H1 (cell line): ENCODE data around the gene CLMP. TPM values are rescaled to one million over a fixed set of nuclear protein-coding genes. Genes with fewer than 3 reads are reported as not detected.

Experiments
- CTCF ChIA-PET: fragments of 300-600 bp; sonication (Branson Sonifier 250); formaldehyde crosslinking; loops from one replicate; lab custom pipeline; 2021; ENCODE audit not compliant: partially characterized antibody; lab: Charles Lee
- POLR2A ChIA-PET: fragments of 300-600 bp; sonication (Branson Sonifier 250); formaldehyde crosslinking; loops from one replicate; lab custom pipeline; 2021; ENCODE audit warnings: inconsistent platforms; ENCODE audit not compliant: partially characterized antibody; lab: Charles Lee
- DNase-seq, 2 experiments: peaks; one replicate each; pipeline versions ENCODE4 v3.0.0 to v3.0.0-alpha.2; 2010 to 2022; ENCODE audit warnings: low spot score in 2 of 2, low read depth in 1 of 2, mixed read lengths in 1 of 2
- FAIRE-seq: peaks from 2 replicates; lab custom pipeline; 2011; peaks lifted over from hg19 to GRCh38; lab: Jason Lieb, UNC
- H2AFZ ChIP-seq: 2 replicates; pipeline ENCODE4 v1.8.1; 2012; ENCODE audit warnings: low read length, inconsistent platforms
- H2AK5ac ChIP-seq: 2 replicates; pipeline ENCODE4 v1.6.1; 2013; ENCODE audit warnings: low read depth, low read length
- H2BK120ac ChIP-seq: replicated peaks from 2 replicates; pipeline ENCODE3; 2013; ENCODE audit warnings: low read depth, low read length, inconsistent platforms
- H2BK12ac ChIP-seq: 2 replicates; pipeline ENCODE4 v1.6.1; 2013; ENCODE audit warnings: low read depth, low read length
- H2BK15ac ChIP-seq: 2 replicates; pipeline ENCODE4 v1.6.1; 2013; ENCODE audit warnings: low read length
- H2BK20ac ChIP-seq: 2 replicates; pipeline ENCODE4 v1.6.1; 2013; ENCODE audit warnings: low read length
- H2BK5ac ChIP-seq: 2 replicates; pipeline ENCODE4 v1.6.1; 2013; ENCODE audit warnings: low read depth, low read length
- H3K14ac ChIP-seq: 2 replicates; pipeline ENCODE4 v1.6.1; 2013; ENCODE audit warnings: inconsistent platforms; ENCODE audit not compliant: insufficient read length
- H3K18ac ChIP-seq: 2 replicates; pipeline ENCODE4 v1.6.1; 2013; ENCODE audit warnings: low read length; ENCODE audit errors: extremely low read depth
- H3K23ac ChIP-seq: 2 replicates; pipeline ENCODE4 v1.6.1; 2013; ENCODE audit warnings: inconsistent platforms; ENCODE audit not compliant: insufficient read length
- H3K23me2 ChIP-seq: 2 replicates; pipeline ENCODE4 v1.6.1; 2013; ENCODE audit warnings: low read depth, low read length
- H3K27ac ChIP-seq: 2 replicates; pipeline ENCODE4 v1.6.1; 2011; ENCODE audit warnings: low read depth, low read length, inconsistent platforms
- H3K27me3 ChIP-seq, 4 experiments: replicated peaks in 1 of 4; 1 replicate in 1 of 4; 2 replicates in 3 of 4; pipeline versions ENCODE4 v1.6.1 to v1.8.1; 2011 to 2013; ENCODE audit warnings: low read length in 3 of 4, mild to moderate bottlenecking in 3 of 4, inconsistent platforms in 2 of 4, mixed read lengths in 2 of 4, moderate library complexity in 1 of 4; ENCODE audit not compliant: control insufficient read depth in 3 of 4, insufficient read depth in 3 of 4; ENCODE audit errors: extremely low read depth in 1 of 4
- H3K36me3 ChIP-seq, 4 experiments: 2 replicates each; pipeline versions ENCODE4 v1.6.1 to v1.8.1; 2011 to 2013; ENCODE audit warnings: mild to moderate bottlenecking in 4 of 4, low read length in 3 of 4, moderate library complexity in 2 of 4, control low read depth in 1 of 4, inconsistent platforms in 1 of 4; ENCODE audit not compliant: insufficient read depth in 4 of 4, control insufficient read depth in 2 of 4
- H3K4ac ChIP-seq: replicated peaks from 2 replicates; pipeline ENCODE3; 2013; ENCODE audit warnings: low read length, low read depth, mixed read lengths, inconsistent platforms; ENCODE audit not compliant: insufficient read length
- H3K4me1 ChIP-seq, 4 experiments: replicated peaks in 1 of 4; 1 replicate in 1 of 4; 2 replicates in 3 of 4; pipeline versions ENCODE4 v1.6.1 to v1.8.1; 2011 to 2013; ENCODE audit warnings: low read length in 3 of 4, inconsistent platforms in 2 of 4, mixed read lengths in 1 of 4; ENCODE audit not compliant: insufficient read depth in 4 of 4, control insufficient read depth in 3 of 4
- H3K4me2 ChIP-seq, 2 experiments: 2 replicates each; pipeline versions ENCODE4 v1.6.1 to v1.8.1; 2011 to 2013; ENCODE audit warnings: low read depth in 2 of 2, low read length in 2 of 2, control low read depth in 1 of 2, inconsistent platforms in 1 of 2, mild to moderate bottlenecking in 1 of 2; ENCODE audit not compliant: insufficient read depth in 1 of 2
- H3K4me3 ChIP-seq, 4 experiments: fragments of 200-600, 300-600 bp in 1 of 4; sonication (generic), shearing (Covaris generic), sonication (Bioruptor Twin) in 1 of 4; 2 replicates each; pipeline versions ENCODE4 v1.5.1 to v1.8.1; 2011 to 2016; ENCODE audit warnings: low read length in 4 of 4, low read depth in 3 of 4, control low read depth in 2 of 4, inconsistent platforms in 2 of 4, mild to moderate bottlenecking in 2 of 4, mixed read lengths in 1 of 4, moderate library complexity in 1 of 4; ENCODE audit not compliant: insufficient read depth in 2 of 4; ENCODE audit errors: extremely low read depth in 1 of 4
- H3K56ac ChIP-seq: replicated peaks from 2 replicates; pipeline ENCODE3; 2013; ENCODE audit warnings: low read depth, mild to moderate bottlenecking, mixed read lengths, low read length, inconsistent platforms; ENCODE audit not compliant: insufficient read length
- H3K79me1 ChIP-seq: 2 replicates; pipeline ENCODE4 v1.6.1; 2013; ENCODE audit warnings: low read depth, low read length, control low read depth
- H3K79me2 ChIP-seq, 2 experiments: 2 replicates each; pipeline versions ENCODE4 v1.6.1 to v1.8.1; 2012 to 2013; ENCODE audit warnings: low read length in 2 of 2, mild to moderate bottlenecking in 2 of 2, inconsistent platforms in 1 of 2; ENCODE audit not compliant: insufficient read depth in 2 of 2, control insufficient read depth in 1 of 2
- H3K9ac ChIP-seq, 4 experiments: replicated peaks in 1 of 4; 1 replicate in 1 of 4; 2 replicates in 3 of 4; pipeline versions ENCODE4 v1.6.1 to v1.8.1; 2011 to 2013; ENCODE audit warnings: low read depth in 3 of 4, low read length in 3 of 4, control low read depth in 2 of 4, mild to moderate bottlenecking in 2 of 4, moderate library complexity in 2 of 4, inconsistent platforms in 1 of 4; ENCODE audit errors: extremely low read depth in 1 of 4
- H3K9me3 ChIP-seq, 2 experiments: 2 replicates each; pipeline versions ENCODE4 v1.6.1 to v1.8.1; 2012 to 2013; ENCODE audit warnings: mild to moderate bottlenecking in 2 of 2, moderate library complexity in 2 of 2, control low read depth in 1 of 2, inconsistent platforms in 1 of 2, low read depth in 1 of 2, low read length in 1 of 2, mixed read lengths in 1 of 2; ENCODE audit not compliant: insufficient read depth in 2 of 2
- H4K20me1 ChIP-seq, 2 experiments: replicated peaks in 1 of 2; 2 replicates each; pipeline versions ENCODE3 to v1.8.1; 2011 to 2013; ENCODE audit warnings: inconsistent platforms in 2 of 2, low read length in 2 of 2, mild to moderate bottlenecking in 1 of 2; ENCODE audit not compliant: insufficient read depth in 2 of 2, control insufficient read depth in 1 of 2
- H4K5ac ChIP-seq: 2 replicates; pipeline ENCODE4 v1.6.1; 2013; ENCODE audit warnings: low read length, low read depth, mixed read lengths, inconsistent platforms; ENCODE audit not compliant: insufficient read length
- H4K8ac ChIP-seq: 2 replicates; pipeline ENCODE4 v1.8.0; 2013; ENCODE audit warnings: mild to moderate bottlenecking, moderate library complexity, low read length, inconsistent platforms; ENCODE audit not compliant: insufficient read depth; ENCODE audit errors: extremely low read depth
- H4K91ac ChIP-seq: replicated peaks from 2 replicates; pipeline ENCODE3; 2013; ENCODE audit warnings: low read length, mixed read lengths, inconsistent platforms; ENCODE audit not compliant: insufficient read length
- TAF7 ChIP-seq: optimal IDR thresholded peaks from 2 replicates; pipeline ENCODE3; 2011; ENCODE audit warnings: low read depth, mild to moderate bottlenecking, inconsistent platforms, low read length, moderate library complexity, borderline replicate concordance
- WGBS, 2 experiments: shearing (Covaris generic) in 1 of 2; methylation state at CpG; one replicate each; pipeline versions ENCODE4 v1.1.6 to v1.1.7; 2013 to 2015; ENCODE audit warnings: low lambda C conversion rate in 2 of 2, mixed read lengths in 2 of 2, inconsistent platforms in 1 of 2, low coverage in 1 of 2, missing lambda C conversion rate in 1 of 2; ENCODE audit not compliant: insufficient replicate concordance in 2 of 2, insufficient coverage in 1 of 2, insufficient read length in 1 of 2; ENCODE audit errors: extremely low coverage in 1 of 2, missing lambda C conversion rate in 1 of 2; 5-methylcytosine and 5-hydroxymethylcytosine counted together
- polyA plus RNA-seq, 7 experiments: library from polyadenylated mRNA; depleted of rRNA in 3 of 7; stranded (reverse) in 5 of 7; unstranded in 2 of 7; fragments of >200 nt in 5 of 7; fragments of 200-250 nt in 2 of 7; gene quantifications; 1 replicate in 5 of 7; 2 replicates in 1 of 7; 4 replicates in 1 of 7; pipeline versions ENCODE4 v1.2.1 to v1.2.3, GENCODE V29; 2011 to 2013; ENCODE audit warnings: missing spikeins in 2 of 7, mixed read lengths in 2 of 7
- total RNA-seq: library from RNA; stranded (reverse); fragmentation: NEBNext Ultra II Directional; extraction: Animal tissue kit (Norgen Biotek cat#: 25700); gene quantifications from 2 replicates; pipeline ENCODE4 v1.2.1, GENCODE V29; 2021

CLMP gene
- total and polyA plus RNA-seq, 2 of the 8 experiments (the other 6 are each of a cell fraction or from before 2014, with no cell fraction given): 9.9 to 24.1 TPM

- TF ChIP-seq TAF7: no peak
- H3K23ac ChIP-seq: no peak overlapping the region
- H2AFZ ChIP-seq: no peak overlapping the region
- CTCF ChIA-PET: interaction anchor here (0.8 to 7.4 kb wide), 8 partner anchors 10 to 546 kb away, joined by 3 to 42 read pairs (median 4); no protein-coding TSS in a partner anchor
- H4K5ac ChIP-seq: no peak overlapping the region
- H3K36me3 ChIP-seq: no peaks in the 10 kb centered on the region
- no peak overlapping the region for H2BK5ac ChIP-seq
- H3K9me3 ChIP-seq: no peaks in the 10 kb centered on the region
- H4K8ac ChIP-seq: no peak overlapping the region
- POLR2A ChIA-PET: no interaction called here
- H2BK12ac ChIP-seq: no peak overlapping the region
- H2AK5ac ChIP-seq: no peak overlapping the region
- H3K4me1 ChIP-seq: peaks cover 0 to 3% (median 1%) of the 10 kb centered on the region in 4 experiments; a peak in 4 of 7 replicates
- DNase-seq (no peak), FAIRE-seq (no peak)
- H2BK15ac ChIP-seq: no peak overlapping the region
- no peaks in the 10 kb centered on the region for H3K27me3 ChIP-seq
- no peak overlapping the region for H3K4me3 ChIP-seq
- H3K79me1 ChIP-seq: no peaks in the 10 kb centered on the region
- H2BK20ac ChIP-seq: no peak overlapping the region
- H4K91ac ChIP-seq: no peak overlapping the region
- H3K23me2 ChIP-seq: no peaks in the 10 kb centered on the region
- no peaks in the 10 kb centered on the region for H4K20me1 ChIP-seq
- H3K79me2 ChIP-seq: no peaks in the 10 kb centered on the region
- H3K18ac ChIP-seq: no peak overlapping the region
- H3K4ac ChIP-seq: no peak overlapping the region
- 84% methylated on average over 6 of the region's 6 CpGs; no CpG with 5 or more reads in 1 of the 2 experiments for WGBS, 2 experiments
- no peak overlapping the region for H3K56ac ChIP-seq
- no peak overlapping the region for H3K9ac ChIP-seq
- H3K14ac ChIP-seq: no peak overlapping the region
- H2BK120ac ChIP-seq: no peak overlapping the region
- H3K4me2 ChIP-seq: no peak overlapping the region
- no peak overlapping the region for H3K27ac ChIP-seq
Measured at GRCh38 chr11:123034597-123034996, 160.5 kb downstream of the CLMP start.
